Endothelial cell of umbilical vein (primary cell): ENCODE data around the gene ABHD5. TPM values are rescaled to one million over a fixed set of nuclear protein-coding genes. Genes with fewer than 3 reads are reported as not detected.

Source experiments
- BruUV-seq: library from RNA; stranded (reverse); fragments of 400-500 nt; replicated peaks from 2 replicates; lab custom pipeline; 2021; lab: Mats Ljungman, UMichigan
- CTCF ChIA-PET: fragments of 300-600, 350-600 bp; sonication (Branson Sonifier 250); formaldehyde crosslinking; loops from one replicate; lab custom pipeline; 2021; ENCODE audit warnings: antibody characterized with exemption, inconsistent platforms; lab: Charles Lee
- POLR2A ChIA-PET: fragments of 300-600, 350-600 bp; sonication (Branson Sonifier 250); formaldehyde crosslinking; loops from one replicate; lab custom pipeline; 2021; ENCODE audit warnings: antibody characterized with exemption, inconsistent platforms; lab: Charles Lee
- DNase-seq: peaks from one replicate; pipeline ENCODE4 v3.0.0-alpha.2; 2011; ENCODE audit warnings: low read depth, low spot score
- FAIRE-seq: peaks from 2 replicates; lab custom pipeline; 2011; peaks lifted over from hg19 to GRCh38; lab: Jason Lieb, UNC
- H2AFZ ChIP-seq: 2 replicates; pipeline ENCODE4 v1.6.0; 2012; ENCODE audit warnings: low read depth, low read length, control low read depth, inconsistent platforms
- H3K27ac ChIP-seq: 2 replicates; pipeline ENCODE4 v1.5.1; 2011; ENCODE audit warnings: low read depth, mild to moderate bottlenecking, control low read depth, low read length, moderate library complexity; ENCODE audit not compliant: insufficient read depth
- H3K27me3 ChIP-seq, 2 experiments: 2 replicates each; pipeline versions ENCODE4 v1.6.0 to v1.6.1; 2011; ENCODE audit warnings: low read length in 2 of 2, mixed read lengths in 1 of 2; ENCODE audit not compliant: control insufficient read depth in 2 of 2, insufficient read depth in 2 of 2
- H3K36me3 ChIP-seq, 2 experiments: 2 replicates in 1 of 2; 3 replicates in 1 of 2; pipeline ENCODE4 v1.5.1; 2011; ENCODE audit warnings: low read length in 2 of 2, mild to moderate bottlenecking in 1 of 2, moderate library complexity in 1 of 2; ENCODE audit not compliant: control insufficient read depth in 2 of 2, insufficient read depth in 2 of 2; ENCODE audit errors: extremely low read depth in 1 of 2
- H3K4me1 ChIP-seq: 3 replicates; pipeline ENCODE4 v1.5.1; 2011; ENCODE audit warnings: mild to moderate bottlenecking, low read length; ENCODE audit not compliant: control insufficient read depth, insufficient read depth; ENCODE audit errors: extremely low read depth
- H3K4me2 ChIP-seq: 2 replicates; pipeline ENCODE4 v1.6.1; 2011; ENCODE audit warnings: low read length, control low read depth, mixed read lengths; ENCODE audit not compliant: insufficient read depth
- H3K4me3 ChIP-seq, 3 experiments: fragments of 200-600 bp in 1 of 3; sonication (generic), shearing (Covaris generic) in 1 of 3; replicated peaks in 1 of 3; 2 replicates each; pipeline ENCODE4 v1.5.1; 2011 to 2016; ENCODE audit warnings: control low read depth in 3 of 3, low read length in 3 of 3, mild to moderate bottlenecking in 2 of 3, inconsistent platforms in 1 of 3, low read depth in 1 of 3, moderate library complexity in 1 of 3; ENCODE audit not compliant: insufficient read depth in 1 of 3
- H3K79me2 ChIP-seq: 2 replicates; pipeline ENCODE4 v1.6.0; 2012; ENCODE audit warnings: low read length, inconsistent platforms; ENCODE audit not compliant: control insufficient read depth, insufficient read depth
- H3K9ac ChIP-seq: replicated peaks from 2 replicates; pipeline ENCODE3; 2011; ENCODE audit warnings: low read length, control low read depth; ENCODE audit not compliant: insufficient read depth; ENCODE audit errors: extremely low read depth
- H3K9me1 ChIP-seq: replicated peaks from 3 replicates; pipeline ENCODE4 v1.6.0; 2011; ENCODE audit warnings: mild to moderate bottlenecking, low read length; ENCODE audit not compliant: control insufficient read depth, insufficient read depth; ENCODE audit errors: extremely low read depth
- H3K9me3 ChIP-seq: replicated peaks from 2 replicates; pipeline ENCODE4 v1.5.1; 2012; ENCODE audit warnings: low read length, inconsistent platforms; ENCODE audit not compliant: control insufficient read depth, insufficient read depth
- H4K20me1 ChIP-seq: replicated peaks from 2 replicates; pipeline ENCODE3; 2011; ENCODE audit warnings: mild to moderate bottlenecking, low read length; ENCODE audit not compliant: control insufficient read depth, insufficient read depth; ENCODE audit errors: extremely low read depth
- EZH2 ChIP-seq: IDR thresholded peaks from 2 replicates; pipeline ENCODE4 v1.6.1; 2012; ENCODE audit warnings: borderline replicate concordance, low read depth, mild to moderate bottlenecking, moderate library complexity, low read length, inconsistent platforms; ENCODE audit not compliant: severe bottlenecking
- FOS ChIP-seq: IDR thresholded peaks from 2 replicates; pipeline ENCODE4 v1.6.1; 2011; ENCODE audit warnings: mild to moderate bottlenecking, low read length, moderate library complexity, borderline replicate concordance; ENCODE audit not compliant: insufficient read depth
- GATA2 ChIP-seq: IDR thresholded peaks from 2 replicates; pipeline ENCODE4 v1.7.0; 2011; ENCODE audit warnings: low read depth, mild to moderate bottlenecking, moderate library complexity, mixed read lengths, low read length; ENCODE audit not compliant: insufficient read length, insufficient read depth
- JUN ChIP-seq: IDR thresholded peaks from 2 replicates; pipeline ENCODE4 v1.6.1; 2011; ENCODE audit warnings: borderline replicate concordance, low read depth; ENCODE audit not compliant: insufficient read length, insufficient read depth
- MYC ChIP-seq: IDR thresholded peaks from one replicate; pipeline ENCODE4 v1.6.1; 2011; ENCODE audit warnings: mild to moderate bottlenecking, low read depth, low read length
- POLR2A ChIP-seq: IDR thresholded peaks from 2 replicates; pipeline ENCODE4 v1.6.1; 2012; ENCODE audit warnings: low read depth, mild to moderate bottlenecking, control low read depth, low read length
- POLR2AphosphoS5 ChIP-seq: IDR thresholded peaks from 2 replicates; pipeline ENCODE4 v1.6.1; 2012; ENCODE audit warnings: low read depth, mild to moderate bottlenecking, control low read depth, low read length, moderate library complexity; ENCODE audit not compliant: insufficient read depth
- dilution Hi-C: fragments of 300-500 bp; cut with MboI; formaldehyde crosslinking; loops from one replicate; pipeline ENCODE4 v1.15.0; 2019; ENCODE audit warnings: low sequenced_read_pairs; ENCODE audit not compliant: extremely low pct_ligation_motif_present
- intact Hi-C: fragments of 100-400 bp; cut with micrococcal nuclease; formaldehyde crosslinking; loops from one replicate; pipeline ENCODE4 v1.10.0; 2022
- polyA plus RNA-seq, 4 experiments: library from polyadenylated mRNA; depleted of rRNA in 3 of 4; stranded (reverse) in 3 of 4; unstranded in 1 of 4; fragments of >200 nt; gene quantifications; 2 replicates each; pipeline versions ENCODE4 v1.2.1 to v1.2.3, GENCODE V29; 2011 to 2012; ENCODE audit warnings: missing spikeins in 1 of 4
- total RNA-seq: library from RNA; stranded (reverse); gene quantifications from 2 replicates; pipeline ENCODE4 v1.2.3, GENCODE V29; 2021
- TF ChIP-seq, protein P1 (sequence below): IDR thresholded peaks from 2 replicates; pipeline ENCODE4 v1.6.1; 2011; ENCODE audit not compliant: insufficient read depth, insufficient read length
- TF ChIP-seq, protein P2 (sequence below), 2 donors: IDR thresholded peaks; 1 replicate in 1 of 2; 2 replicates in 1 of 2; pipeline ENCODE4 v1.5.1; 2011; ENCODE audit warnings: low read length in 2 of 2, mild to moderate bottlenecking in 2 of 2, moderate library complexity in 2 of 2, control low read depth in 1 of 2, inconsistent platforms in 1 of 2, low read depth in 1 of 2; ENCODE audit not compliant: insufficient read depth in 1 of 2; ENCODE audit errors: extremely low read depth in 1 of 2

ABHD5 gene
- total and polyA plus RNA-seq, 2 donors (not counting 3 experiments of a cell fraction or from before 2014, with no cell fraction given) = 10.0 to 21.2 TPM

- FAIRE-seq (peak; percentile 37), DNase-seq (no peak)
- Histone ChIP-seq H3K36me3 (no peaks in the 10 kb centered on the region), H3K79me2 (no peaks in the 10 kb centered on the region), H3K4me1 (peaks cover 2% of the 10 kb centered on the region), H3K27ac (no peak overlapping the region), H3K4me2 (no peak overlapping the region), H2AFZ (no peak overlapping the region), H3K9me1 (no peaks in the 10 kb centered on the region), H4K20me1 (no peaks in the 10 kb centered on the region), H3K9ac (no peak overlapping the region), H3K9me3 (no peaks in the 10 kb centered on the region), H3K4me3 (no peak overlapping the region), H3K27me3 (no peaks in the 10 kb centered on the region)
- TF ChIP-seq POLR2A (no peak), EZH2 (no peak), FOS (no peak), JUN (no peak), MYC (no peak), POLR2AphosphoS5 (no peak), GATA2 (no peak)
- TF ChIP-seq, protein P1, sequence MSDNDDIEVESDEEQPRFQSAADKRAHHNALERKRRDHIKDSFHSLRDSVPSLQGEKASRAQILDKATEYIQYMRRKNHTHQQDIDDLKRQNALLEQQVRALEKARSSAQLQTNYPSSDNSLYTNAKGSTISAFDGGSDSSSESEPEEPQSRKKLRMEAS = no peak
- TF ChIP-seq, protein P2, sequence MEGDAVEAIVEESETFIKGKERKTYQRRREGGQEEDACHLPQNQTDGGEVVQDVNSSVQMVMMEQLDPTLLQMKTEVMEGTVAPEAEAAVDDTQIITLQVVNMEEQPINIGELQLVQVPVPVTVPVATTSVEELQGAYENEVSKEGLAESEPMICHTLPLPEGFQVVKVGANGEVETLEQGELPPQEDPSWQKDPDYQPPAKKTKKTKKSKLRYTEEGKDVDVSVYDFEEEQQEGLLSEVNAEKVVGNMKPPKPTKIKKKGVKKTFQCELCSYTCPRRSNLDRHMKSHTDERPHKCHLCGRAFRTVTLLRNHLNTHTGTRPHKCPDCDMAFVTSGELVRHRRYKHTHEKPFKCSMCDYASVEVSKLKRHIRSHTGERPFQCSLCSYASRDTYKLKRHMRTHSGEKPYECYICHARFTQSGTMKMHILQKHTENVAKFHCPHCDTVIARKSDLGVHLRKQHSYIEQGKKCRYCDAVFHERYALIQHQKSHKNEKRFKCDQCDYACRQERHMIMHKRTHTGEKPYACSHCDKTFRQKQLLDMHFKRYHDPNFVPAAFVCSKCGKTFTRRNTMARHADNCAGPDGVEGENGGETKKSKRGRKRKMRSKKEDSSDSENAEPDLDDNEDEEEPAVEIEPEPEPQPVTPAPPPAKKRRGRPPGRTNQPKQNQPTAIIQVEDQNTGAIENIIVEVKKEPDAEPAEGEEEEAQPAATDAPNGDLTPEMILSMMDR (IDR thresholded peaks at IDR 0.05; ENCODE audit: extremely low read depth in 1 of 2, insufficient read depth in 1 of 2, low read depth in 1 of 2, low read length in 2 of 2) = no peak
- ChIA-PET CTCF (interaction anchor here (1.2 kb wide), 1 partner anchor 28 kb away, joined by 3 read pairs; no protein-coding TSS in a partner anchor), POLR2A (no interaction called here)
- dilution Hi-C loops (no loop called here), intact Hi-C loops (no loop called here)
- no TSS peak for BruUV-seq
Measured at GRCh38 chr3:43732747-43733425, 42.1 kb downstream of the ABHD5 start.
